NCI-H128 (cell line): ENCODE results near the gene RNF213.
"Not testable (repeated sequence)": the region's sequence is repeated elsewhere in the genome, so short reads cannot be mapped to it uniquely, and the experiment has no call there.

ENCODE experiments used
- DNase-seq: peaks from one replicate; lab custom pipeline; 2025; ENCODE audit not compliant: unreplicated experiment; lab: John Stamatoyannopoulos, UW

The RNF213 gene

DNA sequence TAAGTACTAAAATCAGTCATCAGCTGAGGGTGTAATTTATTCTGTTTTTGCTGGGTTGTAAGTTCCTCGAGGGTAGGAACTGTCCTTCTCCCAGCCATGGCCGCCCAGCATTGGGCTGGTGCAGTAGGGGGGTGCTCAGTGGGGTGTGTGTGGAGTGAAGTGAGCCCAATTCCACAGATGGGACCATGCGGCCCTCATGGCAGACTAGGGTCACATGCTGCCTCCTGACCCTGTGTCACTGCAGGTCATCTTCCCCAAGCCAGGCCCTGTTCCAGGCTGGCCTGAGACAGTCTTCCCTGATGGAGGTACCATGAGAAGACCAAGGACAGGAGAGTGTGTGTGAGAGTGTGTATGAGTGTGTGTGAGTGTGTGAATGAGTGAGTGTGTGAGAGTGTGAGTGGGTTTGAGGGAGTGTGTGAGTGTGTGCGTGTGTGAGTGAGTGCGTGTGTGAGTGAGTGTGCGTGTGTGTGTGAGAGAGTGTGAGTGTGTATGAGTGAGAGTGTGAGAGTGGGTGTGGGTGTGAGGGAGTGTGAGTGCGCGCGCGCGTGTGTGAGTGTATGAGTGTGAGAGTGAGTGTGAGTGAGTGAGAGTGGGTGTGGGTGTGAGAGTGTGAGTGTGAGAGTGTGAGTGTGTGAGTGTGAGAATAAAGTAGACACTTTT is 36.7 kb upstream of the RNF213 start:
- DNase-seq = no peak

GRCh38 chr17:80224683-80225082 is 36.0 kb upstream of the RNF213 start:
- DNase-seq = no peak

GRCh38 chr17:80225230-80225629 is 35.4 kb upstream of the RNF213 start:
- DNase-seq = no peak

GRCh38 chr17:80227156-80227555 is 33.5 kb upstream of the RNF213 start:
- DNase-seq = no peak

- DNase-seq = no peak
Measured at GRCh38 chr17:80227666-80228065, 33.0 kb upstream of the RNF213 start.

DNA sequence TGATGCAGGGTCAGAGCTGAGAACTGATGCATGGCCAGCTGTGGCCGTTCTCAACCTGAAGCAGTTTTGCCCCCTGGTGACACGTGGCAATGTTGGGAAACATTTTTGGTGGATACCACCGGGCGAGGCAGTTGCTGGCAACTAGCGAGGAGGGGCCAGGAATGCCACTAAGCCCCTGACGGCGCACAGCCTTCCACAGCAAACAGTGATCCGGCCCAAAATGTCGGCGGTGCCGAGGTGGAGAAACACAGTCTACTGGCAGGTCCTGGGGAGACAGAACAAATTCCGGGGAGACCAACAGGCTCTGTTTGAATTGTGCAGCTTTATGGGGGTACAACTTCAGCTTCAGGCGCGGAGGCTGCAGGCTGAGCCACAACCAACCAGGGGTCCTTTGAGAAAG is 32.2 kb upstream of the RNF213 start:
- no peak for DNase-seq

- DNase-seq = no peak
Measured at GRCh38 chr17:80229011-80229410, 31.6 kb upstream of the RNF213 start.

DNA sequence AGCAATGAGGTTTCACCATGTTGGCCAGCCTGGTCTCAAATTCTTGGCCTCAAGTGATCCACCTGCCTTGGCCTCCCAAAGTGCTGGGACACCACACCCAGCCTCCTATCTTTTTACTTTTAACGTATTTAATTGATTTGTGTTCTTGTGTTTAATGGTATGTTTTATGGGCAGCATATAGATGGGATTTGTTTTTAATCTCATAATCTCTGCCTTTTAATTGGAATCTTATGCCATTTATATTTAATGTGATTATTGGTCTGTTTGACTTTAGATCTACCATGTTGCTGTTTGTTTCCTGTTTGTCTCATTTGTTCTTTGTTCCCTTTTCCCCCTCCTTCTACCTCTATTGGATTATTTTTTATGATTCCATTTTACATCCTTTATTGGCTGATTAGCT is 28.2 kb upstream of the RNF213 start:
- no peak for DNase-seq

DNA sequence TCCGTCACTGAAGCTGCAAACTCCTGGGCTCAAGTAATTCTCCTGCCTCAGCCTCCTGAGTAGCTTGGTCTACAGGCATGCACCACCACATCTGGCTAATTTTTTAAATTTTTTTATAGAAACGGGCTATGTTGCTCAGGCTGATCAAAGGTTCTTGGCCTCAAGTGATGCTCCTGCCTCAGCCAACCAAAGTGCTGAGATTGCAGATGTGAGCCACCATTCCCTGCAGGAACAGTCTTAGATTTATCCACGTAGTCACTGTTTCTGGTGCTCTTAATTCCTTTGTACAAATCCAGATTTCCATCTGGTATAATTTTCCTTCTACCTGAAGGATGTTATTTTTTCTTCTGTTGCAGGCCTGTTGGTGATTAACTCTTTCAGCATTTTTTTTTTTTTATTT is 27.4 kb upstream of the RNF213 start:
- no peak for DNase-seq

DNA sequence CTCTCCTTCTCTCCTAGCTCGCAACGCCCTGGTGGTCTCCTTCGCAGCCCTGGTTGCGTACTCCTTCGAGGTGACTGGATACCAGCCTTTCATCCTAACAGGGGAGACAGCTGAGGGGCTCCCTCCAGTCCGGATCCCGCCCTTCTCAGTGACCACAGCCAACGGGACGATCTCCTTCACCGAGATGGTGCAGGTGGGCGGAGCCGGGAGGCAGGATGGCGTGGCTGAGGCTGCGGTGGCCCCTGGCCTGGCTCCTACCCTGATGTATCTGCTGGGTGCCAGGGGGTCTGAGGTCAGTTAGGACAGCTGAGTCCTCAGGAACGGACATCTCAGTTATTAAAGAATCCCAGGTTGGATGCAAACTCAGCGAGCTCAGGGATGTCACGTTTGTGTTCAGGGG is 23.7 kb upstream of the RNF213 start:
- DNase-seq = no peak

DNA sequence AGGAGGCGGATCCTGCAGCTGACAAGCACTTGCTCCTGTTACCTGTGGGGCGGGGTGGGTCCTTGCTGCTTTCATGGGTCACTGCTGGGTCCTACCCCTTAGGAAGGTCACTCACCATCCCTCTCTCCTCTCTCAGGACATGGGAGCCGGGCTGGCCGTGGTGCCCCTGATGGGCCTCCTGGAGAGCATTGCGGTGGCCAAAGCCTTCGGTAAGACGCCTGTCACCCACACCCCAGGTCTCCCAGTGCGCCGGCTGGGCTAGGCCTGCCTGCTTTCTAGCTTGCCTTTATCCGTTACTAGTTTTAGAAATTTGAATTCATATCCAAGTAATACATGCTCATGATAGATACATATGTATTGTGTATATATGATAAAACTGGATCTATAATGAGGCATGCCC is 23.3 kb upstream of the RNF213 start:
- DNase-seq = no peak

DNA sequence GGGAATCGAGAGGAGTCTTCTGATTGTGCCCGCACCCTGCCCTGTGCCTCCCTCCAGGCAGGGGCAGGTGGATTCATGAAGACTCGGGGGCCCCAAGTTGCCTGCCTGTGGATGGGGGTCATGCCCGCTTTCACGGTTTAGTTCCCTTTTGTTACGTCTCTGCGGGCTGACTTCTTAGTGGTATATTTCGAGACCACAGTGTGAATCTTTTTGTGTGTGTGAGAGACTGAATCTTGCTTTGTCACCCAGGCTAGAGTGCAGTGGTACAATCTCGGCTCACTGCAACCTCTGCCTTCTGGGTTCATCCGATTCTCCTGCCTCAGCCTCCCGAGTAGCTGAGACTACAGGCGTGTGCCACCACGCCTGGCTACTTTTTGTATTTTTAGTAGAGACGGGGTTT is 18.1 kb upstream of the RNF213 start:
- DNase-seq = no peak

DNA sequence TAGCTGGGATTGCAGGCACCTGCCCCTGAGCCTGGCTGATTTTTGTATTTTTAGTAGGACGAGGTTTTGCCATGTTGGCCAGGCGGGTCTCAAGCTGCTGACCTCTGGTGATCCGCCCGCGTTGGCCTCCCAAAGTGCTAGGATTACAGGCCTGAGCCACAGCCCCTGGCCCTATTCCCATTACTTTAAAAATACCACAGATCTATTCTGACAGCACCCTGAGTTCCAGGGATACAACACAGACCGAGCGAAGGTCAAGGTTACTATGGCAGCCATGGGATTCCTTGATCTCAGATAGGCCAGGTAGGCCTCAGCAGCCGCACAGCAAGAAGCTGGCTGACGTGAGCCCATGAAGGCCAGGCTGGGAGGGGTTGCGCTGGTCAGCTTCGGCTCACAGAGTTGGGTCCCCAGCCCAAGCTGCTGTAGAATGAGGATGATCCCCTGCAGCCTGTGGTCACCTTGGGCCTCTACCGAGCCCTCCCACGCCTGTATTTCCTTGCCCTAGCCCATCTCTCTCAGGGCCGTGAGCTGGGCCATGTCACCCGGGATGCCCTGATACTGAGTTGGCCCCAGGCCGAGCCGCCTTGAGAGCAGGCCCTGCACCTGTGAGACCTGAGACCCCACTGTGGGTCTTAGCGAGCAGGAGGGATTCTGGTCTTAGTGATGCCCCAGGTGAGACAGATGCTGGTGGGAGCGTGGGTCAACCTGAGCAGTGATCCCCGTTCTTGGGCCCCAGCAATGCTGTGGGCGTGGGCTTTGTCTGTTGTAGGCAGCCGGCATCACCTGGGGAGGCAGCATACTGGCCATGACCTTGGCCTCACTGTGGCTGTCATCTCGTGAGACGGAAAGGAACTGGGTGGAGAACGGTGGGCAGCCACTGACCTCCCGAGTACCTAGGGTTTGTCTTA is 16.9 kb upstream of the RNF213 start:
- DNase-seq = no peak

- DNase-seq = not testable (repeated sequence)
Measured at GRCh38 chr17:80244448-80244847, 16.2 kb upstream of the RNF213 start.

DNA sequence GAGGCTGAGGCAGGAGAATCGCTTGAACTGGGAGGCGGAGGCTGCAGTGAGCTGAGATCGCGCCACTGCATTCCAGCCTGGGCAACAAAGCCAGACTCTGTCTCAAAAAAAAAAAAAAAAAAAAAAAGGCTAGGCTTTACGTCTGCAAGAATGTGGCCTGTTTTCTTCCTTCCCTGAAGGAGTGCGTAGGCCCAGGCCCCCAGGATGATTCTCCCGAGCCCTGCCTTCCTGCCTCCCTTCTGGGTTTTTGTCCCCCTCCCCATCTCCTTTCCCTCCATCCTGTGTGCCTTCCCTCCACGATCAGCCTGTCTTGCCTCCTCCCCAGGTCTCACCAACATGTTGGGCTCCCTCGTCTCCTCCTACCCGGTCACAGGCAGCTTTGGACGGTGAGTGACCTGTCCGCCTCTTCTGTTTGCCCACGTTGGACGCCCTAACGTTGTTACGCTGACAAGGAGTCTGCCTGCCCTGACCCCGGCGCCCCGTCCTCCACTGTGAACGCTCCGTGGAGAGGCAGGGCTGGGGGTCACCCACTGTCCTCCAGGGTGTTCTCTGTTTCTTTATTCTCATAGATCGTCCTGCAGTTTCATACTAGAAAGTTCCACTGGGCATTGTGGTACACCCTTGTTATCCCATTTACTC is 15.7 kb upstream of the RNF213 start:
- no peak for DNase-seq

- DNase-seq = no peak
Measured at GRCh38 chr17:80245566-80246265, 14.9 kb upstream of the RNF213 start.

DNA sequence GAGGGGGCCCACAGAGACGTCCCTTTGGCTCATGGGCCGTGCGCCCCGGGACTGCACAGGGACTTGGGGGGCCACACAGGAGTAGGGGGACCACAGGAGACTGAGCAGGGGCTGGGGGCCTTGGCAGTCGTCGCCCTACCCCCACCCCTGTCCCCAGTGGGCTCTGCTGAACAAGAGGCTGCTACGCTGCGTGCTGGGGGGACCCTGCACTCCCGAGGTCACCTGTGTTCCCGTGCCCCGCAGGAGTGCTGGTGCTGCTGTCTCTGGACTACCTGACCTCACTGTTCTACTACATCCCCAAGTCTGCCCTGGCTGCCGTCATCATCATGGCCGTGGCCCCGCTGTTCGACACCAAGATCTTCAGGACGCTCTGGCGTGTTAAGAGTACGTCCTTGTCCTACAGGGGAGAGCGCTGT is 14.4 kb upstream of the RNF213 start:
- DNase-seq = no peak

DNA sequence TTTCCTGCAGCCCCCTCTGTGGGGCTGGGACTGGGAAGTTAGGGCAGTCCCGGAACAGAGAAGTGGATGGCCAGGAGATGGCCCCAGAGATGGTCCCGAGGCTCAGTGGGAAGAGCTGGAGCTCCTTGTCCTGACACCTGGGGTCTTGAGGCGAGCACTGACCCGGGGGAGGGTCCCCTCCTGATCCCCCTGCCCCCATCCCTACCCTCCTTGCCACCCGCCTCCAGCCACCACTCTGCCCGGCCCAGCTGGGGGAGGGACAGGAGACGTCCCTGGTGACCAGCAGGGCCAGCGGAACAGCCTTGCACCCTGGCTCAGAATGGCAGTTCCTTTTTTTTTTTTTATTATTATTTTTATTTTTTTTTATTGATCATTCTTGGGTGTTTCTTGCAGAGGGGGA is 13.9 kb upstream of the RNF213 start:
- DNase-seq = no peak

DNA sequence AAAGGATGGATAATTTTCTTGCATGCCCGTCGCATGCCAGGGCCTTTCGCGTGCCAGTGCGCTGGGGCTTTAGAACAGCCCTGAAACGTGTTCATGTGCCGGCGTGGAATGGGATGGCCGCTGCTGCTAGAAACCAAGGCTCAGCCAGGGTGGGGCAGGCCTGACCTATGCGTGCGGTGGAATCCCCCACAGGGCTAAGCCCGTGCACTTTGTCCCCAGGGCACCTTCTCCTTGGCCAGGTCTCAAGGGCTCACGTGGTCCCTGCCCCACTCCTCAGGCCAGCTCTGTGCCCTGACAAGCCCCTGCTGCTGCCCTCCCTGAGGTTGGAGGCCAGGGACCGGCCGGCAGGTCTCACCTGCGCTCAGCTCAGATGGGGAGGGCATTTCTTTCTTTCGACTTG is 13.1 kb upstream of the RNF213 start:
- DNase-seq = no peak

DNA sequence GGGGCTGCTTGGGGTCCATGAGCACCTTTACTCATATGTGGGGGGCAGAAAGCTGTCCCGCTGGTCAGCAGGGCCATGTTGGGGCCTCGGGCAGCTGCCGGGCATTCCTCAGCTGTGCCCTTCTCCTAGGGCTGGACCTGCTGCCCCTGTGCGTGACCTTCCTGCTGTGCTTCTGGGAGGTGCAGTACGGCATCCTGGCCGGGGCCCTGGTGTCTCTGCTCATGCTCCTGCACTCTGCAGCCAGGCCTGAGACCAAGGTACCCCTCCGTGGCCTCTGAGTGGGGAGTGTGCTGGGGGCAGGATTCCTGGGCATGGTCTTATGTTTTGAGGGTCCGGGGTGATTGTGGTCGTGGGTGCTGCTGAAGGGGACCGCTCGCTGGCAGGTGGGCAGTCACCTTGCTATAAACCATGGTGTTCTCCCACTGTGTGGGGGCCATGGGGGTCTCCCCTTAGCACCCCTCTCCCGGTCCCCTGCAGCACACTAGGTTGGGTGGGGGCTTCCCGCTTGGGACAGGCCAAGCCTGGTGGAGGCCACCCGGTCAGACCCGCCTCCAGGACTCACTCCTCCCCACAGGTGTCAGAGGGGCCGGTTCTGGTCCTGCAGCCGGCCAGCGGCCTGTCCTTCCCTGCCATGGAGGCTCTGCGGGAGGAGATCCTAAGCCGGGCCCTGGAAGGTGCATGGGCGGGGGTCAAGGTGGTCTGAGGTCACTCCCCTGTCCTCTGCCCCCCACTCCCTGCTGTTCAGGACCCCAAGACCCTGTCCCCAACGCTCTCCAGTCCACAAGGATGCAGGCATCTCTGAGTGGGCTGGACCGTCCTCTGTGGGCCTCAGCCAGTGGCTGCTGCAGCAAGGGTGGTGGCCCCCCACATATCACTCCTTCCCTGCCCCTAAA is 12.4 kb upstream of the RNF213 start:
- DNase-seq = no peak
